ENCODE measurements around the gene CNIH4. TPM values are rescaled to one million over a fixed set of nuclear protein-coding genes. Genes with fewer than 3 reads are reported as not detected.
"Not testable (repeated sequence)": the region's sequence is repeated elsewhere in the genome, so short reads cannot be mapped to it uniquely, and the experiment has no call there.

CNIH4 gene
- 121 TPM for polyA plus RNA-seq (2013, experiment 1 of 2)
- 122 TPM for polyA plus RNA-seq (2013, experiment 2 of 2)

- H3K36me3 ChIP-seq (ENCODE audit: control insufficient read depth, insufficient read depth, low read length) = no peaks in the 10 kb centered on the region
- peak within 1 kb of the TSS; percentile 99 for H3K56ac ChIP-seq (ENCODE audit: low read length)
- H3K23ac ChIP-seq (ENCODE audit: low read length) = no peak within 1 kb of the TSS
- WGBS (ENCODE audit: extremely low coverage, insufficient coverage, low lambda C conversion rate) = no CpG with 5 or more reads among the region's 78 CpGs
- peaks cover 10% of the 10 kb centered on the region for H3K79me1 ChIP-seq (ENCODE audit: low read length)
- H2AK5ac ChIP-seq (ENCODE audit: low read length) = no peak within 1 kb of the TSS
- H2BK15ac ChIP-seq (replicated peaks; ENCODE audit: low read depth) = no peak within 1 kb of the TSS
- H3K4me2 ChIP-seq (ENCODE audit: low read length) = peak within 1 kb of the TSS; percentile 52
- no peak within 1 kb of the TSS for H4K5ac ChIP-seq (ENCODE audit: low read length)
- H3K18ac ChIP-seq (ENCODE audit: low read length) = peak within 1 kb of the TSS; percentile 85
- peak within 1 kb of the TSS; percentile 42 for H4K8ac ChIP-seq (ENCODE audit: low read depth, low read length)
- peaks cover 2% of the 10 kb centered on the region for H3K4me1 ChIP-seq (ENCODE audit: control insufficient read depth, low read depth, low read length)
- peaks cover 23% of the 10 kb centered on the region for H3K79me2 ChIP-seq (ENCODE audit: control insufficient read depth, insufficient read depth, low read length)
- H2BK5ac ChIP-seq (ENCODE audit: low read length) = no peak within 1 kb of the TSS
- peak; percentile 98 for DNase-seq
- H3K27ac ChIP-seq (ENCODE audit: low read depth, low read length) = peak within 1 kb of the TSS; percentile 69
- no peaks in the 10 kb centered on the region for H3K27me3 ChIP-seq (ENCODE audit: insufficient read depth, low read length, poor library complexity)
- peak within 1 kb of the TSS; percentile 57 for H3K4ac ChIP-seq (ENCODE audit: low read depth, low read length)
- H3K9ac ChIP-seq (ENCODE audit: low read length) = peak within 1 kb of the TSS; percentile 97
- H3K4me3 ChIP-seq (ENCODE audit: low read length) = peak within 1 kb of the TSS; percentile 98
- H2BK120ac ChIP-seq (ENCODE audit: low read depth, low read length) = no peak within 1 kb of the TSS
Observed at GRCh38 chr1:224356685-224357625, at the start of gene CNIH4. CNIH4 (plus strand) TSS chr1:224356879; CDS start chr1:224356925, 46 bp downstream.

- H3K56ac ChIP-seq (ENCODE audit: low read length) = no peak overlapping the region
- H3K18ac ChIP-seq (ENCODE audit: low read length) = no peak overlapping the region
- no peak overlapping the region for H4K5ac ChIP-seq (ENCODE audit: low read length)
- no peaks in the 10 kb centered on the region for H3K79me2 ChIP-seq (ENCODE audit: control insufficient read depth, insufficient read depth, low read length)
- H3K9ac ChIP-seq (ENCODE audit: low read length) = no peak overlapping the region
- H3K4ac ChIP-seq (ENCODE audit: low read depth, low read length) = no peak overlapping the region
- no peak for DNase-seq
- no peaks in the 10 kb centered on the region for H3K79me1 ChIP-seq (ENCODE audit: low read length)
- no peak overlapping the region for H3K4me2 ChIP-seq (ENCODE audit: low read length)
- no peak overlapping the region for H3K4me3 ChIP-seq (ENCODE audit: low read length)
- no CpG with 5 or more reads among the region's 3 CpGs for WGBS (ENCODE audit: extremely low coverage, insufficient coverage, low lambda C conversion rate)
- H3K27me3 ChIP-seq (ENCODE audit: insufficient read depth, low read length, poor library complexity) = no peaks in the 10 kb centered on the region
- H2BK120ac ChIP-seq (ENCODE audit: low read depth, low read length) = no peak overlapping the region
- no peak overlapping the region for H2BK15ac ChIP-seq (replicated peaks; ENCODE audit: low read depth)
- peaks cover 2% of the 10 kb centered on the region for H3K36me3 ChIP-seq (ENCODE audit: control insufficient read depth, insufficient read depth, low read length)
- H4K8ac ChIP-seq (ENCODE audit: low read depth, low read length) = no peak overlapping the region
- no peak overlapping the region for H2BK5ac ChIP-seq (ENCODE audit: low read length)
- H3K27ac ChIP-seq (ENCODE audit: low read depth, low read length) = no peak overlapping the region
- no peaks in the 10 kb centered on the region for H3K4me1 ChIP-seq (ENCODE audit: control insufficient read depth, low read depth, low read length)
- H3K23ac ChIP-seq (ENCODE audit: low read length) = no peak overlapping the region
- no peak overlapping the region for H2AK5ac ChIP-seq (ENCODE audit: low read length)
Observed at GRCh38 chr1:224308064-224308463, 48.6 kb upstream of the CNIH4 start.

GRCh38 chr1:224311503-224311902 lies 45.2 kb upstream of the CNIH4 start:
- H2BK5ac ChIP-seq (ENCODE audit: low read length); H3K23ac ChIP-seq (ENCODE audit: low read length); H3K4me2 ChIP-seq (ENCODE audit: low read length); H2AK5ac ChIP-seq (ENCODE audit: low read length); H2BK120ac ChIP-seq (ENCODE audit: low read depth, low read length); H3K4me1 ChIP-seq (ENCODE audit: control insufficient read depth, low read depth, low read length); H3K79me1 ChIP-seq (ENCODE audit: low read length); H3K18ac ChIP-seq (ENCODE audit: low read length); DNase-seq; H3K4ac ChIP-seq (ENCODE audit: low read depth, low read length); H3K27ac ChIP-seq (ENCODE audit: low read depth, low read length); H3K36me3 ChIP-seq (ENCODE audit: control insufficient read depth, insufficient read depth, low read length); H4K8ac ChIP-seq (ENCODE audit: low read depth, low read length); H4K5ac ChIP-seq (ENCODE audit: low read length); H3K79me2 ChIP-seq (ENCODE audit: control insufficient read depth, insufficient read depth, low read length); H3K27me3 ChIP-seq (ENCODE audit: insufficient read depth, low read length, poor library complexity); H3K4me3 ChIP-seq (ENCODE audit: low read length); H3K9ac ChIP-seq (ENCODE audit: low read length); H2BK15ac ChIP-seq (replicated peaks; ENCODE audit: low read depth); H3K56ac ChIP-seq (ENCODE audit: low read length): not testable (repeated sequence)
- WGBS (ENCODE audit: extremely low coverage, insufficient coverage, low lambda C conversion rate) = no CpG with 5 or more reads among the region's 1 CpG

GRCh38 chr1:224312025-224312424 lies 44.7 kb upstream of the CNIH4 start:
- Histone ChIP-seq H3K36me3 (ENCODE audit: control insufficient read depth, insufficient read depth, low read length) (no peaks in the 10 kb centered on the region), H3K18ac (ENCODE audit: low read length) (no peak overlapping the region), H3K79me1 (ENCODE audit: low read length) (no peaks in the 10 kb centered on the region), H3K4me3 (ENCODE audit: low read length) (no peak overlapping the region), H3K9ac (ENCODE audit: low read length) (no peak overlapping the region), H2AK5ac (ENCODE audit: low read length) (no peak overlapping the region), H4K8ac (ENCODE audit: low read depth, low read length) (no peak overlapping the region), H2BK15ac (replicated peaks; ENCODE audit: low read depth) (no peak overlapping the region), H3K23ac (ENCODE audit: low read length) (no peak overlapping the region), H3K79me2 (ENCODE audit: control insufficient read depth, insufficient read depth, low read length) (no peaks in the 10 kb centered on the region), H2BK120ac (ENCODE audit: low read depth, low read length) (no peak overlapping the region), H3K4ac (ENCODE audit: low read depth, low read length) (no peak overlapping the region), H3K27me3 (ENCODE audit: insufficient read depth, low read length, poor library complexity) (no peaks in the 10 kb centered on the region), H2BK5ac (ENCODE audit: low read length) (no peak overlapping the region), H3K4me2 (ENCODE audit: low read length) (no peak overlapping the region), H3K4me1 (ENCODE audit: control insufficient read depth, low read depth, low read length) (no peaks in the 10 kb centered on the region), H4K5ac (ENCODE audit: low read length) (no peak overlapping the region), H3K56ac (ENCODE audit: low read length) (no peak overlapping the region), H3K27ac (ENCODE audit: low read depth, low read length) (no peak overlapping the region)
- DNase-seq = no peak
- no CpG with 5 or more reads among the region's 2 CpGs for WGBS (ENCODE audit: extremely low coverage, insufficient coverage, low lambda C conversion rate)

DNA sequence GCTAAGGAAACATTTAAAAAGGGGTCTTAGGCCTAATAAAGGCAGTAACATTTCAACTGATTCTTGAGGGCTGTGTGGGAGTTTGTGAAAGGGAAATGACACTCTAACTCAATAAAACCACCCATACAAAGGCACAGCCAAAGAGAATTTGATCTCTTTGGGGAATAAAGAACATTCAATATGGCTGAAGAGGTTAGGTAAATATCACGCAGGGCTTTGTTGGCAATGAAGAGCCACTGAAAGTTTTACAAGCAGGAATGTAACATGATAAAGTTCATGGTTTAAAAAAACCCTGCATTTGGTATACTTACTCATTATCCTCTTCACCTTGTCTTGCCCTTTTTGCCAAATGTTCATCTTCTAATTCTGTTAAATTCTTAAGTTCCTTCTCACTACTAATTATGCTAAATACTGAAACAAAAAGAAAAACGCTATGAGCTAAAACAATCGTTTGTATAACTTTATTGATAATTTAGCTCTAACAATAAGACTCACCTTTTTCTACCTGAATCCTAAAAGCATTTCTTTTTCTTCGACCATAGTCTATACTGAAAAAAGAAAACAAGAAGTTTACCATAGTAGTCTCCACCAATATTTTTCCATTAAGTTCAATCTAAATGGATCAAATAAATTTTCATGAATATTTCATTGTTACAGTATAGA lies 39.2 kb upstream of the CNIH4 start:
- H3K9ac ChIP-seq (ENCODE audit: low read length) = no peak overlapping the region
- WGBS (ENCODE audit: extremely low coverage, insufficient coverage, low lambda C conversion rate) = no CpG with 5 or more reads among the region's 4 CpGs
- no peak overlapping the region for H2BK15ac ChIP-seq (replicated peaks; ENCODE audit: low read depth)
- peaks cover 5% of the 10 kb centered on the region for H3K79me1 ChIP-seq (ENCODE audit: low read length)
- H3K4me1 ChIP-seq (ENCODE audit: control insufficient read depth, low read depth, low read length) = no peaks in the 10 kb centered on the region
- no peak overlapping the region for H4K8ac ChIP-seq (ENCODE audit: low read depth, low read length)
- no peak overlapping the region for H3K27ac ChIP-seq (ENCODE audit: low read depth, low read length)
- H2AK5ac ChIP-seq (ENCODE audit: low read length) = no peak overlapping the region
- H3K27me3 ChIP-seq (ENCODE audit: insufficient read depth, low read length, poor library complexity) = no peaks in the 10 kb centered on the region
- no peak overlapping the region for H2BK5ac ChIP-seq (ENCODE audit: low read length)
- no peak overlapping the region for H2BK120ac ChIP-seq (ENCODE audit: low read depth, low read length)
- H3K23ac ChIP-seq (ENCODE audit: low read length) = no peak overlapping the region
- DNase-seq = no peak
- no peak overlapping the region for H3K18ac ChIP-seq (ENCODE audit: low read length)
- no peak overlapping the region for H3K4me3 ChIP-seq (ENCODE audit: low read length)
- no peak overlapping the region for H3K56ac ChIP-seq (ENCODE audit: low read length)
- no peak overlapping the region for H3K4me2 ChIP-seq (ENCODE audit: low read length)
- H3K4ac ChIP-seq (ENCODE audit: low read depth, low read length) = no peak overlapping the region
- H3K79me2 ChIP-seq (ENCODE audit: control insufficient read depth, insufficient read depth, low read length) = peaks cover 2% of the 10 kb centered on the region
- no peak overlapping the region for H4K5ac ChIP-seq (ENCODE audit: low read length)
- no peaks in the 10 kb centered on the region for H3K36me3 ChIP-seq (ENCODE audit: control insufficient read depth, insufficient read depth, low read length)

Measured in mesendoderm (in vitro differentiated cells).